Measurements from ENCODE around the gene GALK2. TPM values are rescaled to one million over a fixed set of nuclear protein-coding genes. Genes with fewer than 3 reads are reported as not detected.

GALK2 gene
- total RNA-seq, 1 donor from 2014 or later, result 28.6 TPM

GRCh38 chr15:49223536-49224274, 53.7 kb downstream of the GALK2 start:
- Histone ChIP-seq H3K27me3 (ENCODE audit: control insufficient read depth, insufficient read depth, low read length) (no peaks in the 10 kb centered on the region), H3K36me3 (ENCODE audit: control insufficient read depth, insufficient read depth, low read length) (no peaks in the 10 kb centered on the region), H3K4me3 (ENCODE audit: low read depth, low read length) (no peak overlapping the region)
- DNase-seq (ENCODE audit: low read depth), result no peak
- TF ChIP-seq CTCF (IDR thresholded peaks at IDR 0.05; ENCODE audit: insufficient read depth, low read length, poor library complexity, severe bottlenecking), result no peak

GRCh38 chr15:49225572-49226281, 55.7 kb downstream of the GALK2 start:
- TF ChIP-seq CTCF (IDR thresholded peaks at IDR 0.05; ENCODE audit: insufficient read depth, low read length, poor library complexity, severe bottlenecking), result peak; percentile 21
- DNase-seq (ENCODE audit: low read depth), result no peak
- Histone ChIP-seq H3K36me3 (ENCODE audit: control insufficient read depth, insufficient read depth, low read length) (no peaks in the 10 kb centered on the region), H3K27me3 (ENCODE audit: control insufficient read depth, insufficient read depth, low read length) (no peaks in the 10 kb centered on the region), H3K4me3 (ENCODE audit: low read depth, low read length) (no peak overlapping the region)

- Histone ChIP-seq H3K27me3 (ENCODE audit: control insufficient read depth, insufficient read depth, low read length) (no peaks in the 10 kb centered on the region), H3K4me3 (ENCODE audit: low read depth, low read length) (no peak overlapping the region), H3K36me3 (ENCODE audit: control insufficient read depth, insufficient read depth, low read length) (no peaks in the 10 kb centered on the region)
- TF ChIP-seq CTCF (IDR thresholded peaks at IDR 0.05; ENCODE audit: insufficient read depth, low read length, poor library complexity, severe bottlenecking), result no peak
- DNase-seq (ENCODE audit: low read depth), result no peak
Measured at GRCh38 chr15:49227602-49228001, 57.6 kb downstream of the GALK2 start.

GRCh38 chr15:49229922-49230321, 59.9 kb downstream of the GALK2 start:
- no peak for DNase-seq (ENCODE audit: low read depth)
- no peak for TF ChIP-seq CTCF (IDR thresholded peaks at IDR 0.05; ENCODE audit: insufficient read depth, low read length, poor library complexity, severe bottlenecking)
- H3K27me3 ChIP-seq (ENCODE audit: control insufficient read depth, insufficient read depth, low read length), result no peaks in the 10 kb centered on the region
- H3K4me3 ChIP-seq (ENCODE audit: low read depth, low read length), result no peak overlapping the region
- no peaks in the 10 kb centered on the region for H3K36me3 ChIP-seq (ENCODE audit: control insufficient read depth, insufficient read depth, low read length)

- H3K4me3 ChIP-seq (ENCODE audit: low read depth, low read length), result no peak overlapping the region
- TF ChIP-seq CTCF (IDR thresholded peaks at IDR 0.05; ENCODE audit: insufficient read depth, low read length, poor library complexity, severe bottlenecking), result no peak
- no peaks in the 10 kb centered on the region for H3K27me3 ChIP-seq (ENCODE audit: control insufficient read depth, insufficient read depth, low read length)
- DNase-seq (ENCODE audit: low read depth), result no peak
- H3K36me3 ChIP-seq (ENCODE audit: control insufficient read depth, insufficient read depth, low read length), result no peaks in the 10 kb centered on the region
Measured at GRCh38 chr15:49232236-49232806, 62.3 kb downstream of the GALK2 start.
